Kidney capillary endothelial cell (primary cell): ENCODE data around the gene CCDC70.
"Not testable (repeated sequence)": the region's sequence is repeated elsewhere in the genome, so short reads cannot be mapped to it uniquely, and the experiment has no call there.

Source experiments
- DNase-seq: peaks from one replicate; pipeline ENCODE4 v3.0.0-alpha.2; 2018; ENCODE audit warnings: low spot score

Gene CCDC70

GRCh38 chr13:51909265-51909664 lies 47.5 kb downstream of the CCDC70 start:
- DNase-seq: not testable (repeated sequence)

GRCh38 chr13:51910508-51910907 lies 48.7 kb downstream of the CCDC70 start:
- no peak for DNase-seq

- no peak for DNase-seq
Measured at GRCh38 chr13:51912091-51912490, 50.3 kb downstream of the CCDC70 start.

GRCh38 chr13:51912511-51913225 lies 50.9 kb downstream of the CCDC70 start:
- no peak for DNase-seq

- DNase-seq: no peak
Measured at GRCh38 chr13:51913421-51914136, 51.8 kb downstream of the CCDC70 start.

- no peak for DNase-seq
Measured at GRCh38 chr13:51914137-51914493, 52.3 kb downstream of the CCDC70 start.
